SJCRH30 (cell line): Measurements from ENCODE around the gene FCF1. TPM values are rescaled to one million over a fixed set of nuclear protein-coding genes. Genes with fewer than 3 reads are reported as not detected.

Source experiments
- DNase-seq, 2 experiments: peaks; one replicate each; pipeline ENCODE4 v3.0.0-alpha.2; 2015 to 2020
- H3K27ac ChIP-seq: fragments of 250-450 bp; sonication (Bioruptor Pico); 2 replicates; pipeline ENCODE4 v1.5.1; 2020; ENCODE audit warnings: mild to moderate bottlenecking, moderate library complexity
- H3K27me3 ChIP-seq: fragments of 250-450 bp; sonication (Bioruptor Pico); 2 replicates; pipeline ENCODE4 v1.5.1; 2020; ENCODE audit warnings: mild to moderate bottlenecking, moderate library complexity
- H3K36me3 ChIP-seq: fragments of 250-450 bp; sonication (Bioruptor Pico); 2 replicates; pipeline ENCODE4 v1.5.1; 2020; ENCODE audit warnings: mild to moderate bottlenecking, moderate library complexity
- H3K4me1 ChIP-seq: fragments of 250-450 bp; sonication (Bioruptor Pico); 2 replicates; pipeline ENCODE4 v1.5.1; 2020; ENCODE audit warnings: mild to moderate bottlenecking, moderate library complexity
- H3K4me3 ChIP-seq: fragments of 250-450 bp; sonication (Bioruptor Pico); 2 replicates; pipeline ENCODE4 v1.5.1; 2020; ENCODE audit warnings: mild to moderate bottlenecking, moderate library complexity
- H3K9me3 ChIP-seq: fragments of 250-450 bp; sonication (Bioruptor Pico); replicated peaks from 2 replicates; pipeline ENCODE4 v1.5.1; 2020; ENCODE audit warnings: mild to moderate bottlenecking, moderate library complexity
- total RNA-seq: library from RNA; depleted of rRNA; stranded (reverse); fragments of >200 nt; shearing (Covaris generic); gene quantifications from 2 replicates; pipeline ENCODE4 v1.2.3, GENCODE V29; 2014

The FCF1 gene
- total RNA-seq, 1 experiment from 2014 or later: 42.2 TPM

DNA sequence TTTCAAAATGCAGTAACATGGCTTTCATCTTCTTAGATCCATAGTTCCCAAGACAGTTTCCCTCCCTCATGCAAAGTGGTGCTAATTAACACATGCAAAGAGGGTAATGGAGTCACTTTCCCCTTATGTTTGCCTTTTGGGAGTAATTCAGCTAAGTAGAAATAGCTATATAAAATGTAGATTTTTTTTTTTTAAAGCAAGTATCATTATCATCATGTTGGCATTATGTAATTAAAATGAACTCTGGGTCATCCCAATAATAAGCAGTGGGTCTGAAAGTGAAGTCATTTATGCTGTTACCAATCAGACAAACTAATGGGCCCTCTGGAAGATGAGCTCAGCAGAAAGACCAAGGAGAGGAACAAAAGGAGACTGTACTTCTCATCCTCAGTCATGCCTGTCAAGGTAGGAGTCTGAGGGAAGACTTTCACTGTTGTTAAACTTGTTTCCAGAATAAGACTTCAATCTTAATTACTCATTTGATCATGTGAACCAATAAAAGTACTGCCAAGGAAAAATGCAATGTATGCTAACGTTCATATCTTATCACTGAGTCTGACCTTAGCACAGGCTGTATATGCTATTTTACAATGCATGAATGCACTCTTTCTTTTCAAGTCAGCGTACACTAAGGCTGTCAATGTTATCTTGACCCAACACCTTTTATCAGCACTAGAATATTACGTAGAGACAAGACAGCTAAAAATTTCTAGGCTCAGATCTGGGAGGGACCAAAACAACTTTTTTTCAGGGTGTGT is 26.8 kb upstream of the FCF1 start:
- Histone ChIP-seq H3K36me3 (peaks cover 25% of the 10 kb centered on the region), H3K4me3 (no peak overlapping the region), H3K9me3 (no peaks in the 10 kb centered on the region), H3K4me1 (no peaks in the 10 kb centered on the region), H3K27me3 (no peaks in the 10 kb centered on the region), H3K27ac (no peak overlapping the region)
- DNase-seq: no peak

GRCh38 chr14:74691456-74691855 is 21.5 kb upstream of the FCF1 start:
- no peaks in the 10 kb centered on the region for H3K4me1 ChIP-seq
- no peak overlapping the region for H3K27ac ChIP-seq
- peaks cover 19% of the 10 kb centered on the region for H3K36me3 ChIP-seq
- DNase-seq: no peak
- no peak overlapping the region for H3K4me3 ChIP-seq
- H3K27me3 ChIP-seq: no peaks in the 10 kb centered on the region
- no peaks in the 10 kb centered on the region for H3K9me3 ChIP-seq

DNA sequence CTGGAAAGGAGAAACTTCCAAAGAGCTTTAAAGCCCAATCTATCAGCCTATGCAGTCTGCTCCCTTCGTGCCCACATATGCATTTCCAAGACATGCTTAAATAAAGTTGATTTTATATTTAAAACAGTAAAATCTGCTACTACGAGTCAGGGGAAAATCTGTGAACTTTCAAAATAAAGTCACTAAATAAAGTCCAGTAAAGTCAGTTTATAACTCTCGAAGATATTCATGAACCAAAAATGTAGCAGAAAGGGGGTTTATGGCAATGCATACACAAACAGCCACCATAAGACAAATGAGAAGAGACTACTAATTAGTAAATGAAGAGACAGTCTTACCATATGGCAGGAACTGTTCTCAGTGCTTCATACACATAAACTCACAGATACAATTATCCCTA is 19.8 kb upstream of the FCF1 start:
- Histone ChIP-seq H3K4me1 (no peaks in the 10 kb centered on the region), H3K27ac (no peak overlapping the region), H3K4me3 (no peak overlapping the region), H3K9me3 (no peaks in the 10 kb centered on the region), H3K27me3 (no peaks in the 10 kb centered on the region), H3K36me3 (peaks cover 13% of the 10 kb centered on the region)
- DNase-seq: no peak

GRCh38 chr14:74695406-74695805 is 17.5 kb upstream of the FCF1 start:
- Histone ChIP-seq H3K36me3 (peaks cover 9% of the 10 kb centered on the region), H3K27ac (no peak overlapping the region), H3K4me1 (no peaks in the 10 kb centered on the region), H3K4me3 (no peak overlapping the region), H3K27me3 (no peaks in the 10 kb centered on the region), H3K9me3 (no peaks in the 10 kb centered on the region)
- DNase-seq: no peak

GRCh38 chr14:74697011-74697410 is 15.9 kb upstream of the FCF1 start:
- H3K27ac ChIP-seq: no peak overlapping the region
- H3K9me3 ChIP-seq: no peaks in the 10 kb centered on the region; the same call in 1 of the 2 replicates
- H3K4me3 ChIP-seq: no peak overlapping the region
- no peaks in the 10 kb centered on the region for H3K27me3 ChIP-seq
- no peaks in the 10 kb centered on the region for H3K4me1 ChIP-seq
- peaks cover 5% of the 10 kb centered on the region; the same call in 1 of the 2 replicates for H3K36me3 ChIP-seq
- no peak for DNase-seq

GRCh38 chr14:74697543-74697942 is 15.4 kb upstream of the FCF1 start:
- Histone ChIP-seq H3K4me3 (no peak overlapping the region), H3K4me1 (no peaks in the 10 kb centered on the region), H3K36me3 (peaks cover 5% of the 10 kb centered on the region; the same call in 1 of the 2 replicates), H3K27me3 (no peaks in the 10 kb centered on the region), H3K9me3 (peaks cover 1% of the 10 kb centered on the region), H3K27ac (no peak overlapping the region)
- no peak for DNase-seq

- H3K36me3 ChIP-seq: peaks cover 5% of the 10 kb centered on the region; the same call in 1 of the 2 replicates
- no peaks in the 10 kb centered on the region for H3K4me1 ChIP-seq
- no peaks in the 10 kb centered on the region for H3K27me3 ChIP-seq
- H3K27ac ChIP-seq: no peak overlapping the region
- H3K4me3 ChIP-seq: no peak overlapping the region
- no peak for DNase-seq
- H3K9me3 ChIP-seq: peaks cover 2% of the 10 kb centered on the region
Measured at GRCh38 chr14:74697976-74698375, 15.0 kb upstream of the FCF1 start.

- no peak for DNase-seq
- Histone ChIP-seq H3K9me3 (peaks cover 2% of the 10 kb centered on the region), H3K27me3 (no peaks in the 10 kb centered on the region), H3K27ac (no peak overlapping the region), H3K4me1 (no peaks in the 10 kb centered on the region), H3K36me3 (peaks cover 5% of the 10 kb centered on the region; the same call in 1 of the 2 replicates), H3K4me3 (no peak overlapping the region)
Measured at GRCh38 chr14:74698465-74698864, 14.5 kb upstream of the FCF1 start.

GRCh38 chr14:74702293-74702692 is 10.7 kb upstream of the FCF1 start:
- H3K4me1 ChIP-seq: no peaks in the 10 kb centered on the region
- H3K27me3 ChIP-seq: no peaks in the 10 kb centered on the region
- peaks cover 3% of the 10 kb centered on the region; the same call in 1 of the 2 replicates for H3K36me3 ChIP-seq
- peaks cover 2% of the 10 kb centered on the region for H3K9me3 ChIP-seq
- H3K27ac ChIP-seq: no peak overlapping the region
- no peak overlapping the region for H3K4me3 ChIP-seq
- no peak for DNase-seq

- no peak for DNase-seq
Measured at GRCh38 chr14:74703043-74703442, 9.9 kb upstream of the FCF1 start.

DNA sequence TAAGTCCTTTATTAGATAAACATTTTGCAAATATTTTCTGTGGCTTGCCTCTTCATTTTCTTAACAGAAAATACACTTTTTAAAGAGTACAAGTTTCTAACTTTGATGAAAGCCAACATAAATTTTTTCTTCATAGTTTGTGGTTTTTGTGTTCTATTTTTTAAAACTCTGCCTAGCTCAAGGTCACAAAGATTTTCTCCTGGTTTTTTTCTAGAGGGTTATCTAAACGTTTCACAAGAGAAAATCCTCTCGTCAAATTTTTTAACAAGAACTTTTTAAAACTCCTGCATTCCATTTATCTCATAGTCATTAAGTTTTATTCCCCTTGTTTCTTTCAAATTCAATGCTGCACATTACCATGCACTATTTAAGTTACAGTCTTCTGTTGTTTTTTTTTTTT is 8.3 kb upstream of the FCF1 start:
- peaks cover 2% of the 10 kb centered on the region for H3K9me3 ChIP-seq
- no peaks in the 10 kb centered on the region for H3K36me3 ChIP-seq
- DNase-seq: no peak
- H3K27ac ChIP-seq: no peak overlapping the region
- no peak overlapping the region for H3K4me3 ChIP-seq
- no peaks in the 10 kb centered on the region for H3K4me1 ChIP-seq
- H3K27me3 ChIP-seq: no peaks in the 10 kb centered on the region

More at GRCh38 chr14:74703043-74703442, 9.9 kb upstream of the FCF1 start:
- H3K4me1 ChIP-seq: no peaks in the 10 kb centered on the region
- peaks cover 3% of the 10 kb centered on the region; the same call in 1 of the 2 replicates for H3K36me3 ChIP-seq
- H3K27ac ChIP-seq: no peak overlapping the region
- H3K27me3 ChIP-seq: no peaks in the 10 kb centered on the region
- no peak overlapping the region for H3K4me3 ChIP-seq
- H3K9me3 ChIP-seq: peaks cover 2% of the 10 kb centered on the region

DNA sequence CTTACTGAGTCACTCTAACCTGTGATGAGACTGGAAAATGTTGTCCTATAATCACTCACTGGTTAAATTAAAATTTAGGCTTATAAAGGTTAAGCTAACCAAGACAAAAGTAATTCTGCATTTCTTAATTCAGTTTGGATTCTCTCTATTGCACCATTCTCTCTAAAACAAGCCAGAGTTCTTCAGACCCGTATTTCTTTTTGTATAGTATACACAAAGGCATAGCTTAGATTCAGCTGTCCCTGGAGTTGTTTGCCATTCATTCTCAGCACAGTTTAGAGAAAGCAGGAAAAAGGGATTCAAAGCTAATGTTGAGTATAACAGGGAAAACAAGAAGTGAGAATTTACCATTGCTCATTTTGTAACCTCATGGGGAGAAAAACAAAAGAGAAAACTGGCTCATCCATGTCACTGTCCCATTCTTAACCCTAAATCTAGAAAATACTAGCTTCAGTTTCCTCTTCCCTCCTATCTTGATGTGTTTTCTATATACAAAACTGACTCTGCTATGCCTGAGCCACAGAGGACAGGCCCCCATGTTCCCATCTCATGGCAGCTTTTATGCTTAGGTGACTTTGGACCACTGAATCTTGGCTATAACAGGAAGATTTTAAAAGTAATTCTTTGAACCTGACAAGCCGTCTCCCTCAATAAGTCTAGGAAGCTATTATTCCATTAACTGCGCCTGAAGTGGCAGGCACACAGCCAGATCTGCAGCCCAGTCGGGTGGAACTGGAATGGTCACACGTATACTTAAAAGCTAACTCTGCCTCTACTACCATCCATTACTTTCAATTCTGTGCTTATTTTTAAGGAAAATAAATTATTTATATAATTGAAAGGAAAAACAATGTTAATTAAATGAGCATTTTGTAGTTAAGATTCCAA is 7.1 kb upstream of the FCF1 start:
- peaks cover 2% of the 10 kb centered on the region for H3K9me3 ChIP-seq
- DNase-seq: no peak
- H3K27ac ChIP-seq: no peak overlapping the region
- no peaks in the 10 kb centered on the region for H3K27me3 ChIP-seq
- H3K4me3 ChIP-seq: no peak overlapping the region
- no peaks in the 10 kb centered on the region for H3K4me1 ChIP-seq
- H3K36me3 ChIP-seq: no peaks in the 10 kb centered on the region

DNA sequence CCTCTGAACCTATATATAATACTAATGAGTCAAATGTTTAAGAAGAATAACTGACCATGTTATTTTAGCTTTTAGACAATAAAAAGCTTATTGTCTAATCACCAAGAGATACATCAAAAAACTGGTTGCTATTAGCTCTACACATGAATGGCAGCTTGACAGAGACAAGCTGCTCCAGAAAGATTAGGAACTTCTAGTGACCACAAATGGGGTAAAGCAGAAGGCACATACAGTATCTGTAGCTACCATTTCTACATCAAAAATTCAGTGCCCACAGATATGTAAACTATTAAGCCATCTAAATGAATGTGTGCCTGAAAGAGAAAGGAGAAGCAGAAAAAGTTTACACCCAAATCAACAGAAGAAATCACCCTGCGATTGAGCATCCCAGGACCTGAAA is 2.5 kb upstream of the FCF1 start:
- no peaks in the 10 kb centered on the region for H3K9me3 ChIP-seq
- H3K27ac ChIP-seq: no peak overlapping the region
- no peaks in the 10 kb centered on the region for H3K27me3 ChIP-seq
- no peak for DNase-seq
- peaks cover 3% of the 10 kb centered on the region; the same call in 1 of the 2 replicates for H3K4me1 ChIP-seq
- no peak overlapping the region for H3K4me3 ChIP-seq
- H3K36me3 ChIP-seq: 0 out of 2 replicates have a peak, but pooled peaks cover 3% of the 10 kb centered on the region

GRCh38 chr14:74711651-74712050 is 1.3 kb upstream of the FCF1 start:
- no peak overlapping the region for H3K4me3 ChIP-seq

GRCh38 chr14:74713395-74713735 is 421 bp downstream of the FCF1 start:
- Histone ChIP-seq H3K27me3 (no peaks in the 10 kb centered on the region), H3K36me3 (peaks cover 16% of the 10 kb centered on the region), H3K27ac (peak overlapping the region; percentile 43), H3K9me3 (no peaks in the 10 kb centered on the region), H3K4me1 (peaks cover 3% of the 10 kb centered on the region; the same call in 1 of the 2 replicates), H3K4me3 (peak overlapping the region; percentile 71)
- no peak for DNase-seq

More at GRCh38 chr14:74711651-74712050, 1.3 kb upstream of the FCF1 start:
- DNase-seq: no peak
- peaks cover 13% of the 10 kb centered on the region for H3K36me3 ChIP-seq
- no peak overlapping the region for H3K27ac ChIP-seq
- no peaks in the 10 kb centered on the region for H3K9me3 ChIP-seq
- peaks cover 3% of the 10 kb centered on the region; the same call in 1 of the 2 replicates for H3K4me1 ChIP-seq
- no peaks in the 10 kb centered on the region for H3K27me3 ChIP-seq
